Measurements from ENCODE around the gene BBOX1. TPM values are rescaled to one million over a fixed set of nuclear protein-coding genes. Genes with fewer than 3 reads are reported as not detected.

Gene BBOX1
- polyA plus RNA-seq, 3 donors: not detected

- DNase-seq: no peak
- no peak overlapping the region for H3K27ac ChIP-seq (ENCODE audit: low read depth in 1 of 2, low read length in 2 of 2)
- no peaks in the 10 kb centered on the region for H3K36me3 Mint-ChIP-seq
- TF ChIP-seq CTCF (IDR thresholded peaks at IDR 0.05): no peak
- no peaks in the 10 kb centered on the region for H3K4me1 ChIP-seq (ENCODE audit: control insufficient read depth in 1 of 2, insufficient read depth in 2 of 2, low read length in 2 of 2)
- no peaks in the 10 kb centered on the region for H3K27me3 Mint-ChIP-seq (ENCODE audit: low read depth in 3 of 3)
- H3K27ac Mint-ChIP-seq: no peak overlapping the region
- H3K9ac ChIP-seq (ENCODE audit: insufficient read depth, low read length, poor library complexity, severe bottlenecking): no peak overlapping the region
- no peak overlapping the region for H3K4me2 ChIP-seq (replicated peaks; ENCODE audit: extremely low read depth, low read length, poor library complexity, severe bottlenecking)
- H2AFZ ChIP-seq (ENCODE audit: insufficient read depth, low read depth, low read length, poor library complexity, severe bottlenecking): no peak overlapping the region
- H3K79me2 ChIP-seq (ENCODE audit: insufficient read depth, low read length): no peaks in the 10 kb centered on the region
- no peaks in the 10 kb centered on the region for H3K36me3 ChIP-seq (replicated peaks in 1 of 2; ENCODE audit: control insufficient read depth in 1 of 2, insufficient read depth in 2 of 2, low read length in 2 of 2)
- no peaks in the 10 kb centered on the region for H3K4me1 Mint-ChIP-seq
- no peaks in the 10 kb centered on the region for H4K20me1 ChIP-seq (ENCODE audit: insufficient read depth, low read length)
- no peak overlapping the region for H3K4me3 ChIP-seq (replicated peaks in 1 of 3; ENCODE audit: low read depth in 2 of 3, low read length in 3 of 3)
- H3K9me3 ChIP-seq (replicated peaks in 1 of 2; ENCODE audit: control insufficient read depth in 1 of 2, insufficient read depth in 1 of 2, low read length in 2 of 2): peaks cover 0 to 4% of the 10 kb centered on the region in 2 donors
- no CpG with 5 or more reads among the region's 2 CpGs for WGBS (ENCODE audit: insufficient coverage)
- H3K4me3 Mint-ChIP-seq: no peak overlapping the region
- intact Hi-C loops (cut with micrococcal nuclease): no loop called here
- H3K9me3 Mint-ChIP-seq: peaks cover 0 to 10% (median 3%) of the 10 kb centered on the region in 7 donors
- H3K27me3 ChIP-seq (ENCODE audit: control insufficient read depth in 2 of 2, insufficient read depth in 2 of 2, low read length in 2 of 2): no peaks in the 10 kb centered on the region
Observed at GRCh38 chr11:27020751-27021150, 19.9 kb upstream of the BBOX1 start.

DNA sequence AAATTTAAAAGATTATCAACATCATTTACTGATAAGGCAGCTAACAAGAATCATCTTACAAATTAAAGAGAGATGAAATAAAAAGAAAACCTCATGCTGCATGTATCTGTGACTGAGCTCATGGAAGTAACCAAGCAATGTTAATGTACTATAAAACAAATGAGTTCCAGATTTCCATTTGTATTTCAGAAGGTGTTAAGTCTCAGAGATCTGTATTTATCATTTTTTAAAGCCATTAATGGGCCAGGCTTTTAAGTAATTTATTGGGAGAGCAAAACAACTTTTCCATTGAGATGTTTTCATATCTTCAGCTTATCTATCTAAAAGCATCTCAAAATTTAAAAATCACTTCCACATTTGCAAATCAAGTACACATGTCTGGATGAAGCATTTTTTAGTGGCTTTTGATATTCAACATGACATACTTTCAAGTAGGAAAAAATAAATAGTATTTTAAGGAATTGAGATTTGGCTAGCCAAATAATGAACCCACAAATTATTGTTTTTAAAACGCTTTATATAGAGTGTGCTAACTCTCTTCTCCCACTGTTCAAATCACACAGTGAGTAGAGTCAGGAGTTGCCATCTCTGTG is 17.9 kb upstream of the BBOX1 start:
- DNase-seq: no peak
- intact Hi-C loops (cut with micrococcal nuclease): no loop called here
- Histone ChIP-seq H3K4me1 (ENCODE audit: control insufficient read depth in 1 of 2, insufficient read depth in 2 of 2, low read length in 2 of 2) (no peaks in the 10 kb centered on the region), H3K4me3 (replicated peaks in 1 of 3; ENCODE audit: low read depth in 2 of 3, low read length in 3 of 3) (no peak overlapping the region), H3K27ac (ENCODE audit: low read depth in 1 of 2, low read length in 2 of 2) (no peak overlapping the region), H3K27me3 (ENCODE audit: control insufficient read depth in 2 of 2, insufficient read depth in 2 of 2, low read length in 2 of 2) (no peaks in the 10 kb centered on the region), H3K9ac (ENCODE audit: insufficient read depth, low read length, poor library complexity, severe bottlenecking) (no peak overlapping the region), H3K9me3 (replicated peaks in 1 of 2; ENCODE audit: control insufficient read depth in 1 of 2, insufficient read depth in 1 of 2, low read length in 2 of 2) (peaks cover 0 to 1% of the 10 kb centered on the region in 2 donors), H3K79me2 (ENCODE audit: insufficient read depth, low read length) (no peaks in the 10 kb centered on the region), H2AFZ (ENCODE audit: insufficient read depth, low read depth, low read length, poor library complexity, severe bottlenecking) (no peak overlapping the region), H3K4me2 (replicated peaks; ENCODE audit: extremely low read depth, low read length, poor library complexity, severe bottlenecking) (no peak overlapping the region), H3K36me3 (replicated peaks in 1 of 2; ENCODE audit: control insufficient read depth in 1 of 2, insufficient read depth in 2 of 2, low read length in 2 of 2) (no peaks in the 10 kb centered on the region), H4K20me1 (ENCODE audit: insufficient read depth, low read length) (no peaks in the 10 kb centered on the region)
- no peak overlapping the region for H3K4me3 Mint-ChIP-seq
- no peaks in the 10 kb centered on the region for H3K4me1 Mint-ChIP-seq
- H3K9me3 Mint-ChIP-seq: peaks cover 0 to 10% (median 2%) of the 10 kb centered on the region in 7 donors
- no peaks in the 10 kb centered on the region for H3K27me3 Mint-ChIP-seq (ENCODE audit: low read depth in 3 of 3)
- no peak for TF ChIP-seq CTCF (IDR thresholded peaks at IDR 0.05)
- no CpG with 5 or more reads among the region's 1 CpG for WGBS (ENCODE audit: insufficient coverage)
- no peaks in the 10 kb centered on the region for H3K36me3 Mint-ChIP-seq
- no peak overlapping the region for H3K27ac Mint-ChIP-seq

Data from CD14-positive monocyte (primary cell).